OCI-LY7 (cell line): Measurements from ENCODE around the gene EIF2AK3. TPM values are rescaled to one million over a fixed set of nuclear protein-coding genes. Genes with fewer than 3 reads are reported as not detected.

Source experiments
- BruUV-seq: library from RNA; stranded (reverse); fragments of 400-500 nt; replicated peaks from 2 replicates; lab custom pipeline; 2021; lab: Mats Ljungman, UMichigan
- CTCF ChIA-PET: fragments of 300-600 bp; sonication (Branson Sonifier 250); formaldehyde crosslinking; loops from one replicate; lab custom pipeline; 2022; ENCODE audit warnings: antibody characterized with exemption; ENCODE audit not compliant: unreplicated experiment; lab: Charles Lee
- POLR2A ChIA-PET: fragments of 300-600 bp; sonication (Branson Sonifier 250); formaldehyde crosslinking; loops from one replicate; lab custom pipeline; 2022; ENCODE audit warnings: antibody characterized with exemption; lab: Charles Lee
- DNase-seq: peaks from one replicate; pipeline ENCODE4 v3.0.0-alpha.2; 2015; ENCODE audit warnings: low spot score
- H2AFZ ChIP-seq: fragments of 200-600 bp; sonication (generic), shearing (Covaris generic); 2 replicates; pipeline ENCODE4 v1.6.1; 2014; ENCODE audit warnings: mild to moderate bottlenecking, antibody characterized with exemption, low read length, moderate library complexity
- H3K27ac ChIP-seq: fragments of 200-600 bp; sonication (generic); 2 replicates; pipeline ENCODE4 v1.5.1; 2014; ENCODE audit warnings: mixed run types, low read depth, mild to moderate bottlenecking, moderate library complexity, low read length, inconsistent platforms; ENCODE audit not compliant: poor library complexity, severe bottlenecking
- H3K36me3 ChIP-seq: fragments of 200-600 bp; sonication (generic); 2 replicates; pipeline ENCODE4 v1.6.1; 2014; ENCODE audit warnings: mild to moderate bottlenecking, antibody characterized with exemption, low read length, moderate library complexity, mixed read lengths; ENCODE audit not compliant: insufficient read depth
- H3K4me1 ChIP-seq: fragments of 200-600 bp; sonication (generic); 2 replicates; pipeline ENCODE4 v1.5.1; 2014; ENCODE audit warnings: mild to moderate bottlenecking, low read length; ENCODE audit not compliant: insufficient read depth, poor library complexity, severe bottlenecking
- H3K4me2 ChIP-seq: fragments of 200-600 bp; sonication (generic); 2 replicates; pipeline ENCODE4 v1.6.1; 2014; ENCODE audit warnings: mild to moderate bottlenecking, low read length
- H3K4me3 ChIP-seq: fragments of 200-600 bp; sonication (generic); 2 replicates; pipeline ENCODE4 v1.5.1; 2014; ENCODE audit warnings: mild to moderate bottlenecking, low read depth, low read length; ENCODE audit not compliant: poor library complexity, severe bottlenecking
- H3K79me2 ChIP-seq: fragments of 200-600 bp; sonication (generic); 2 replicates; pipeline ENCODE4 v1.6.1; 2016; ENCODE audit warnings: low read depth, mild to moderate bottlenecking, low read length, moderate library complexity, mixed read lengths; ENCODE audit not compliant: insufficient read depth
- H3K9me2 ChIP-seq: fragments of 200-600 bp; sonication (generic); 2 replicates; pipeline ENCODE4 v1.6.1; 2016; ENCODE audit warnings: mild to moderate bottlenecking, low read length, mixed read lengths; ENCODE audit not compliant: insufficient read depth
- H3K9me3 ChIP-seq: fragments of 200-600 bp; sonication (generic); 2 replicates; pipeline ENCODE4 v1.6.1; 2014; ENCODE audit warnings: mild to moderate bottlenecking, mixed run types, low read length, mixed read lengths
- H4K20me1 ChIP-seq: fragments of 200-600 bp; sonication (generic); 2 replicates; pipeline ENCODE4 v1.6.1; 2014; ENCODE audit warnings: mild to moderate bottlenecking, antibody characterized with exemption, low read length, moderate library complexity, mixed read lengths; ENCODE audit not compliant: insufficient read depth
- CTCF ChIP-seq: fragments of 200-600 bp; sonication (generic); conservative IDR thresholded peaks from 2 replicates; pipeline ENCODE4 v1.5.1; 2014; ENCODE audit warnings: mild to moderate bottlenecking, antibody characterized with exemption, low read length, moderate library complexity, mixed read lengths
- EZH2phosphoT487 ChIP-seq: fragments of 200-600 bp; sonication (generic); IDR thresholded peaks from 2 replicates; pipeline ENCODE4 v1.6.1; 2018; ENCODE audit warnings: low read depth, borderline replicate concordance, mild to moderate bottlenecking, mixed run types, antibody characterized with exemption, low read length, moderate library complexity, mixed read lengths
- intact Hi-C: fragments of 100-400 bp; cut with micrococcal nuclease; formaldehyde crosslinking; loops from one replicate; pipeline ENCODE4 v1.10.0; 2022; ENCODE audit not compliant: unreplicated experiment
- total RNA-seq, 2 experiments: library from RNA; depleted of rRNA in 1 of 2; stranded (reverse); fragments of >200 nt in 1 of 2; shearing (Covaris generic) in 1 of 2; gene quantifications; 2 replicates each; pipeline ENCODE4 v1.2.3, GENCODE V29; 2014 to 2022

The EIF2AK3 gene
- total RNA-seq, 2 experiments from 2014 or later = 49.4 to 64.5 TPM

GRCh38 chr2:88543541-88544057, 83.7 kb downstream of the EIF2AK3 start:
- CTCF ChIA-PET = no interaction called here
- DNase-seq = no peak

GRCh38 chr2:88542668-88543067, 84.6 kb downstream of the EIF2AK3 start:
- H3K9me2 ChIP-seq = no peaks in the 10 kb centered on the region
- no peaks in the 10 kb centered on the region for H3K36me3 ChIP-seq
- no peak overlapping the region for H3K4me3 ChIP-seq
- no peak overlapping the region for H3K27ac ChIP-seq
- H3K4me2 ChIP-seq = no peak overlapping the region
- ChIA-PET CTCF (no interaction called here), POLR2A (no interaction called here)
- BruUV-seq = no TSS peak
- no peak for DNase-seq
- H3K9me3 ChIP-seq = no peaks in the 10 kb centered on the region
- TF ChIP-seq EZH2phosphoT487 = no peak
- no peaks in the 10 kb centered on the region for H3K4me1 ChIP-seq
- no peak overlapping the region for H2AFZ ChIP-seq
- no peaks in the 10 kb centered on the region for H3K79me2 ChIP-seq
- H4K20me1 ChIP-seq = no peaks in the 10 kb centered on the region
- intact Hi-C loops = no loop called here

More at GRCh38 chr2:88543541-88544057, 83.7 kb downstream of the EIF2AK3 start:
- no peak overlapping the region for H3K27ac ChIP-seq
- no peak overlapping the region for H2AFZ ChIP-seq
- no peak for TF ChIP-seq CTCF
- intact Hi-C loops = no loop called here
- no peaks in the 10 kb centered on the region for H3K9me3 ChIP-seq
- BruUV-seq = no TSS peak
- H3K4me1 ChIP-seq = no peaks in the 10 kb centered on the region
- H3K79me2 ChIP-seq = no peaks in the 10 kb centered on the region
- no peak overlapping the region for H3K4me2 ChIP-seq
- no peaks in the 10 kb centered on the region for H3K9me2 ChIP-seq
- no peaks in the 10 kb centered on the region for H3K36me3 ChIP-seq
- H4K20me1 ChIP-seq = no peaks in the 10 kb centered on the region
- POLR2A ChIA-PET = no interaction called here
- no peak overlapping the region for H3K4me3 ChIP-seq

- no peak overlapping the region for H3K27ac ChIP-seq
- no peaks in the 10 kb centered on the region for H3K79me2 ChIP-seq
- ChIA-PET POLR2A (no interaction called here), CTCF (no interaction called here)
- H2AFZ ChIP-seq = no peak overlapping the region
- BruUV-seq = no TSS peak
- no peak for DNase-seq
- no peak overlapping the region for H3K4me2 ChIP-seq
- no peak for TF ChIP-seq CTCF
- TF ChIP-seq EZH2phosphoT487 = no peak
- H3K9me2 ChIP-seq = no peaks in the 10 kb centered on the region
- no peaks in the 10 kb centered on the region for H3K4me1 ChIP-seq
- intact Hi-C loops = no loop called here
- H3K36me3 ChIP-seq = no peaks in the 10 kb centered on the region
- H4K20me1 ChIP-seq = no peaks in the 10 kb centered on the region
- no peak overlapping the region for H3K4me3 ChIP-seq
- H3K9me3 ChIP-seq = no peaks in the 10 kb centered on the region
Measured at GRCh38 chr2:88540346-88540745, 86.9 kb downstream of the EIF2AK3 start.
